ENCODE measurements around the gene COX17. TPM values are rescaled to one million over a fixed set of nuclear protein-coding genes. Genes with fewer than 3 reads are reported as not detected.

The COX17 gene
- total and polyA plus RNA-seq, 9 of the 15 experiments (the other 6 are each of a cell fraction or from before 2014, with no cell fraction given): 29.1 to 167 (median 60.6) TPM

GRCh38 chr3:119632829-119633228, 44.4 kb downstream of the COX17 start:
- no peak overlapping the region for H3K4me3 ChIP-seq
- TF ChIP-seq YBX1 (IDR thresholded peaks at IDR 0.05) (no peak), ZC3H11A (IDR thresholded peaks at IDR 0.05; ENCODE audit: low read depth, low read length) (no peak), NR2F6 (CRISPR knock-in tag; IDR thresholded peaks at IDR 0.05) (no peak), ZNF609 (CRISPR knock-in tag; IDR thresholded peaks at IDR 0.05; ENCODE audit: borderline replicate concordance) (no peak), MXI1 (IDR thresholded peaks at IDR 0.05; ENCODE audit: low read depth, low read length) (no peak), HDAC6 (IDR thresholded peaks at IDR 0.05; ENCODE audit: low read depth, low read length) (no peak), ZNF699 (CRISPR knock-in tag; IDR thresholded peaks at IDR 0.05; ENCODE audit: insufficient replicate concordance) (no peak), ARID2 (IDR thresholded peaks at IDR 0.05) (no peak), ZBTB7A (IDR thresholded peaks at IDR 0.05; ENCODE audit: borderline replicate concordance, control insufficient read depth, low read depth, low read length) (no peak), ZNF445 (CRISPR knock-in tag; IDR thresholded peaks at IDR 0.05; ENCODE audit: low read depth) (no peak), ZNF197 (CRISPR knock-in tag; IDR thresholded peaks at IDR 0.05; ENCODE audit: low read depth) (no peak), PURB (CRISPR knock-in tag; IDR thresholded peaks at IDR 0.05; ENCODE audit: low read depth) (no peak), E2F1 (CRISPR knock-in tag; IDR thresholded peaks at IDR 0.05) (no peak), SMAD1 (IDR thresholded peaks at IDR 0.05; ENCODE audit: low read depth, low read length, partially characterized antibody) (no peak), ZFP1 (CRISPR knock-in tag; IDR thresholded peaks at IDR 0.05) (no peak), ELF2 (CRISPR knock-in tag; IDR thresholded peaks at IDR 0.05) (no peak), ADNP (tag; IDR thresholded peaks at IDR 0.05) (no peak), ZNF124 (CRISPR knock-in tag; IDR thresholded peaks at IDR 0.05) (no peak), SRSF3 (IDR thresholded peaks at IDR 0.05; ENCODE audit: insufficient read depth, low read length) (no peak)
- TF ChIP-seq, protein P1, sequence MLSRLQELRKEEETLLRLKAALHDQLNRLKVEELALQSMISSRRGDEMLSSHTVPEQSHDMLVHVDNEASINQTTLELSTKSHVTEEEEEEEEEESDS (CRISPR knock-in tag; IDR thresholded peaks at IDR 0.05): no peak
- peaks cover 0 to 24% of the 10 kb centered on the region in 2 experiments; a peak in 4 of 5 replicates for H3K4me1 ChIP-seq (replicated peaks in 1 of 2; ENCODE audit: control insufficient read depth in 2 of 2, insufficient read depth in 2 of 2, low read length in 2 of 2)
- no peaks in the 10 kb centered on the region for H3K79me2 ChIP-seq (ENCODE audit: control insufficient read depth, insufficient read depth, low read length)
- H3K9ac ChIP-seq (ENCODE audit: insufficient read depth in 1 of 2, low read depth in 2 of 2, low read length in 2 of 2): no peak overlapping the region
- no peaks in the 10 kb centered on the region for H3K36me3 ChIP-seq (ENCODE audit: control insufficient read depth, insufficient read depth, low read length)
- no peaks in the 10 kb centered on the region for H3K9me3 ChIP-seq (replicated peaks; ENCODE audit: control insufficient read depth, insufficient read depth, low read depth, low read length)
- no peak overlapping the region for H3K4me2 ChIP-seq (ENCODE audit: insufficient read depth, low read length)
- ChIA-PET POLR2A (no interaction called here), CTCF (ENCODE audit: low intra/inter-chr PET ratio) (no interaction called here)
- H4K20me1 ChIP-seq (replicated peaks; ENCODE audit: control insufficient read depth, insufficient read depth, low read length): no peaks in the 10 kb centered on the region
- WGBS (ENCODE audit: insufficient coverage, low coverage, missing lambda C conversion rate): 24% methylated on average over 3 of the region's 4 CpGs
- H2AFZ ChIP-seq (ENCODE audit: low read depth, low read length): no peak overlapping the region
- H3K9me1 ChIP-seq (ENCODE audit: control insufficient read depth, insufficient read depth, low read length): peaks cover 3% of the 10 kb centered on the region
- in situ Hi-C loops (cut with MboI) (no loop called here), intact Hi-C loops (cut with micrococcal nuclease) (no loop called here)
- FAIRE-seq (no peak), ATAC-seq (no peak), DNase-seq (ENCODE audit: extremely low read depth in 1 of 4, low spot score in 3 of 4) (no peak)
- no peak overlapping the region for H3K27ac ChIP-seq (ENCODE audit: extremely low read depth, low read depth, low read length)
- no peaks in the 10 kb centered on the region for H3K27me3 ChIP-seq (ENCODE audit: control insufficient read depth in 2 of 2, insufficient read depth in 2 of 2, low read length in 2 of 2)
- no TSS peak for BruUV-seq (replicated peaks)
